Liver (tissue), 9 donors: Measurements from ENCODE around the gene LBH. TPM values are rescaled to one million over a fixed set of nuclear protein-coding genes. Genes with fewer than 3 reads are reported as not detected.

Experiments used
- DNase-seq: peaks from one replicate; pipeline ENCODE4 v3.0.0-alpha.2; 2017; ENCODE audit warnings: low spot score
- H3K27ac ChIP-seq, 2 donors: one replicate each; pipeline ENCODE4 v1.7.0; 2013; ENCODE audit warnings: inconsistent platforms in 2 of 2, low read length in 2 of 2, control low read depth in 1 of 2, low read depth in 1 of 2, mild to moderate bottlenecking in 1 of 2
- H3K27me3 ChIP-seq, 4 donors: one replicate each; pipeline versions ENCODE4 v1.6.1 to v1.7.0; 2013; ENCODE audit warnings: low read length in 3 of 4, inconsistent platforms in 1 of 4, mild to moderate bottlenecking in 1 of 4, moderate library complexity in 1 of 4; ENCODE audit not compliant: control insufficient read depth in 4 of 4, insufficient read depth in 4 of 4
- H3K36me3 ChIP-seq, 4 donors: one replicate each; pipeline versions ENCODE4 v1.6.1 to v1.7.0; 2013; ENCODE audit warnings: low read length in 3 of 4, mild to moderate bottlenecking in 3 of 4, low read depth in 1 of 4, moderate library complexity in 1 of 4; ENCODE audit not compliant: control insufficient read depth in 4 of 4, insufficient read depth in 3 of 4
- H3K4me1 ChIP-seq, 4 donors: one replicate each; pipeline versions ENCODE4 v1.6.1 to v1.7.0; 2013; ENCODE audit warnings: low read length in 3 of 4, mild to moderate bottlenecking in 3 of 4, moderate library complexity in 1 of 4; ENCODE audit not compliant: control insufficient read depth in 4 of 4, insufficient read depth in 4 of 4
- H3K4me3 ChIP-seq, 3 donors: one replicate each; pipeline versions ENCODE4 v1.6.1 to v1.7.0; 2013; ENCODE audit warnings: low read length in 3 of 3, control low read depth in 1 of 3, low read depth in 1 of 3, mild to moderate bottlenecking in 1 of 3
- H3K9ac ChIP-seq, 2 donors: one replicate each; pipeline ENCODE4 v1.7.0; 2013; ENCODE audit warnings: low read length in 2 of 2, mild to moderate bottlenecking in 2 of 2, moderate library complexity in 2 of 2, control low read depth in 1 of 2, low read depth in 1 of 2
- H3K9me3 ChIP-seq, 4 donors: one replicate each; pipeline versions ENCODE4 v1.6.1 to v1.7.0; 2013; ENCODE audit warnings: low read length in 3 of 4; ENCODE audit not compliant: control insufficient read depth in 4 of 4
- CTCF ChIP-seq: fragments of 150-350 bp; IDR thresholded peaks from 2 replicates; pipeline ENCODE4 v1.5.1; 2017; ENCODE audit warnings: improper control_type of control experiment, low read depth, low read length; ENCODE audit not compliant: missing input control
- EGR1 ChIP-seq, 2 donors: IDR thresholded peaks; 2 replicates each; pipeline ENCODE4 v1.6.1; 2016 to 2018; ENCODE audit warnings: antibody characterized with exemption in 2 of 2, low read depth in 2 of 2
- FOXA1 ChIP-seq: IDR thresholded peaks from 2 replicates; pipeline ENCODE4 v1.6.1; 2016; ENCODE audit warnings: antibody characterized with exemption
- FOXA2 ChIP-seq: IDR thresholded peaks from 2 replicates; pipeline ENCODE4 v1.6.1; 2016; ENCODE audit warnings: antibody characterized with exemption
- HNF4A ChIP-seq, 2 donors: conservative IDR thresholded peaks; 2 replicates each; pipeline ENCODE4 v1.6.1; 2016; ENCODE audit warnings: antibody characterized with exemption in 2 of 2, mild to moderate bottlenecking in 2 of 2
- HNF4G ChIP-seq: IDR thresholded peaks from 2 replicates; pipeline ENCODE4 v1.6.1; 2016; ENCODE audit warnings: antibody characterized with exemption
- NR2F2 ChIP-seq: IDR thresholded peaks from 2 replicates; pipeline ENCODE4 v1.6.1; 2016; ENCODE audit warnings: antibody characterized with exemption
- RAD21 ChIP-seq, 2 donors: IDR thresholded peaks; 2 replicates each; pipeline ENCODE4 v1.6.1; 2016; ENCODE audit warnings: antibody characterized with exemption in 2 of 2, mild to moderate bottlenecking in 2 of 2
- SP1 ChIP-seq: IDR thresholded peaks from 2 replicates; pipeline ENCODE4 v1.6.1; 2018; ENCODE audit warnings: antibody characterized with exemption, mild to moderate bottlenecking
- TAF1 ChIP-seq: conservative IDR thresholded peaks from 2 replicates; pipeline ENCODE4 v1.6.1; 2016; ENCODE audit warnings: antibody characterized with exemption, mild to moderate bottlenecking
- YY1 ChIP-seq: IDR thresholded peaks from 2 replicates; pipeline ENCODE4 v1.6.1; 2016; ENCODE audit warnings: antibody characterized with exemption, mild to moderate bottlenecking
- WGBS: extraction: QIAGEN DNeasy Blood & Tissue Kit; methylation state at CpG from one replicate; pipeline ENCODE4 v1.1.7; 2013; 5-methylcytosine and 5-hydroxymethylcytosine counted together
- polyA plus RNA-seq, 2 donors: library from polyadenylated mRNA; stranded (reverse) in 1 of 2; unstranded in 1 of 2; fragments of 200-250 nt in 1 of 2; fragments of >200 nt in 1 of 2; fragmentation: Nextera tagmentation in 1 of 2; extraction: Ambion mirVana in 1 of 2; gene quantifications; one replicate each; pipeline versions ENCODE4 v1.2.1 to v1.2.3, GENCODE V29; 2013 to 2015
- total RNA-seq, 2 donors: library from RNA; depleted of rRNA; stranded (reverse); fragments of >200 nt; gene quantifications; one replicate each; pipeline ENCODE4 v1.2.3, GENCODE V29; 2014
- TF ChIP-seq, protein P1 (sequence below): IDR thresholded peaks from 2 replicates; pipeline ENCODE4 v1.6.1; 2016; ENCODE audit warnings: antibody characterized with exemption, mild to moderate bottlenecking
- TF ChIP-seq, protein P2 (sequence below): IDR thresholded peaks from 2 replicates; pipeline ENCODE4 v1.6.1; 2016; ENCODE audit warnings: antibody characterized with exemption
- donor health status: healthy.
- donor health status: healthy.
- donor health status: healthy.
- donor health status: healthy.
- donor health status: healthy.

Gene LBH
- total and polyA plus RNA-seq, 4 donors = 4.1 to 50.8 (median 9.1) TPM

DNA sequence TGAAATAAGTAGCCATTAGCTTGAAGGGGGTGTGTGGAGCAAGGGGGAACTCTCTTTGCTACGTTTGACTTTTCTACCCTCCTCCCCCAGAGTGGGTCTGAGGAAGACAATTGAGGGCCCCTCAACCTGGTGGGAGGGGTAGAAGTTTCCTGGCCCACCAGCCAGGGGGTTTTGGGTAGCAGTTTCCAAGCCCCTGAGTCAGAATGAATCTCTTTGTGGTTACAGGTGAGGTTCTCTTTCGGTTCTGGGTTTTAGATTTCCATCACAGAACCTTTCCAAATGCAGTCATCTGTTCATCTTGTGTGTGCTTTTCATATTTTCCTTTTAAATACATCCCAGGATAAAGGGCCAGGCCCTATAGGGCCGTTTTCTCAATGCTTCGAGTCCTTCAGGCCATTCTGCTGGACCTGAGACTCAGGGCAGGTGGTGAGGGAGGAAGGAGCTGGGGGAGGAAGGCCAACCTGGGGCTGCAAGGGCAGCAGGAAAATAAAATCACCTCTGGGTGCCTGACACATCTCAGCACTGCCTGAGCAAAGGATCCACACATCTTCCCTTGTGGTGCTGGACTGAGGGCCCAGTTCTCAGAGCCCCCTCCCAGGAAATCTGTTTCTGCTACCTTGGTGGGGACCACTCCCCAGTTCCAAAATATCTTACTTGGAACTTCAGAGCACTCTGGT is 4.7 kb downstream of the LBH start:
- no peaks in the 10 kb centered on the region for H3K36me3 ChIP-seq
- H3K4me3 ChIP-seq = no peak overlapping the region
- H3K27ac ChIP-seq = no peak overlapping the region
- no peak for DNase-seq
- peaks cover 0 to 4% (median 0%) of the 10 kb centered on the region in 4 donors for H3K27me3 ChIP-seq
- H3K9me3 ChIP-seq = no peaks in the 10 kb centered on the region
- peaks cover 5 to 32% (median 12%) of the 10 kb centered on the region in 4 donors for H3K4me1 ChIP-seq
- 70% methylated on average over 4 of the region's 4 CpGs for WGBS
- TF ChIP-seq, protein P1, sequence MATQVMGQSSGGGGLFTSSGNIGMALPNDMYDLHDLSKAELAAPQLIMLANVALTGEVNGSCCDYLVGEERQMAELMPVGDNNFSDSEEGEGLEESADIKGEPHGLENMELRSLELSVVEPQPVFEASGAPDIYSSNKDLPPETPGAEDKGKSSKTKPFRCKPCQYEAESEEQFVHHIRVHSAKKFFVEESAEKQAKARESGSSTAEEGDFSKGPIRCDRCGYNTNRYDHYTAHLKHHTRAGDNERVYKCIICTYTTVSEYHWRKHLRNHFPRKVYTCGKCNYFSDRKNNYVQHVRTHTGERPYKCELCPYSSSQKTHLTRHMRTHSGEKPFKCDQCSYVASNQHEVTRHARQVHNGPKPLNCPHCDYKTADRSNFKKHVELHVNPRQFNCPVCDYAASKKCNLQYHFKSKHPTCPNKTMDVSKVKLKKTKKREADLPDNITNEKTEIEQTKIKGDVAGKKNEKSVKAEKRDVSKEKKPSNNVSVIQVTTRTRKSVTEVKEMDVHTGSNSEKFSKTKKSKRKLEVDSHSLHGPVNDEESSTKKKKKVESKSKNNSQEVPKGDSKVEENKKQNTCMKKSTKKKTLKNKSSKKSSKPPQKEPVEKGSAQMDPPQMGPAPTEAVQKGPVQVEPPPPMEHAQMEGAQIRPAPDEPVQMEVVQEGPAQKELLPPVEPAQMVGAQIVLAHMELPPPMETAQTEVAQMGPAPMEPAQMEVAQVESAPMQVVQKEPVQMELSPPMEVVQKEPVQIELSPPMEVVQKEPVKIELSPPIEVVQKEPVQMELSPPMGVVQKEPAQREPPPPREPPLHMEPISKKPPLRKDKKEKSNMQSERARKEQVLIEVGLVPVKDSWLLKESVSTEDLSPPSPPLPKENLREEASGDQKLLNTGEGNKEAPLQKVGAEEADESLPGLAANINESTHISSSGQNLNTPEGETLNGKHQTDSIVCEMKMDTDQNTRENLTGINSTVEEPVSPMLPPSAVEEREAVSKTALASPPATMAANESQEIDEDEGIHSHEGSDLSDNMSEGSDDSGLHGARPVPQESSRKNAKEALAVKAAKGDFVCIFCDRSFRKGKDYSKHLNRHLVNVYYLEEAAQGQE = no peak
- TF ChIP-seq RAD21 (IDR thresholded peaks at IDR 0.05) (no peak), NR2F2 (no peak), TAF1 (no peak), FOXA2 (no peak)
- no peak overlapping the region for H3K9ac ChIP-seq

DNA sequence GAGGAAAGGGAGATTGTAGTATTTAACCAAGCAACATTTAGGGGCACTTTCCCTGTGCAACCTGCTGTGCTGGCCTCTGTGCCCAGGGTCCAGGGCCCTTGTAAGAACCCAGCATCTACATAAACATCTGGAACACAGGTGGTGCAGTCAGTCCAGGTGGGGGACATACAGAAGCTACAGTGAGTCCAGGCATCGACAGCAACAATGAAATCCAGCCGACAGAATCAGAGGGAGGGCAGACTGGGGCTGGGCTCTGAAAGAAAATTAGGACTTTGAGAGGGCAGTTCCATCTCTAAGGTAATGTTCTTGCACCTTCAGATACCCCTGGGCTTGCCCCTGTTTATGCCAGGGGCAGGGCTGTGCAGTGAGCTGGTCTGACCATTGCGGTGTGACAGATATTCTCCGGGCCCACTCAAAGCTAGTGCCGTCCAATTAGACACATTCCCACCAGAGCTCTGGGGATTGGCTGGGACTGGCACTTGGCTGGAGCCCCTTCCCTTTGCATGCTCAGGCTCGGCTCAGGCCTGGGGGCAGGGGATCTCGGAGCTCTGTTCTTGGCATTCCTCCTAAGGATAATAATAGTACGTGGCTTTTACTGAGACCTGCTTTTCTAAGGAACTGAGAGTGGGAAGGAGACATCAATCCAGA is 5.4 kb downstream of the LBH start:
- TF ChIP-seq HNF4A (conservative IDR thresholded peaks at IDR 0.05) = no peak
- no peak for TF ChIP-seq CTCF
- TF ChIP-seq YY1 = no peak
- TF ChIP-seq HNF4G = no peak
- TF ChIP-seq, protein P2, sequence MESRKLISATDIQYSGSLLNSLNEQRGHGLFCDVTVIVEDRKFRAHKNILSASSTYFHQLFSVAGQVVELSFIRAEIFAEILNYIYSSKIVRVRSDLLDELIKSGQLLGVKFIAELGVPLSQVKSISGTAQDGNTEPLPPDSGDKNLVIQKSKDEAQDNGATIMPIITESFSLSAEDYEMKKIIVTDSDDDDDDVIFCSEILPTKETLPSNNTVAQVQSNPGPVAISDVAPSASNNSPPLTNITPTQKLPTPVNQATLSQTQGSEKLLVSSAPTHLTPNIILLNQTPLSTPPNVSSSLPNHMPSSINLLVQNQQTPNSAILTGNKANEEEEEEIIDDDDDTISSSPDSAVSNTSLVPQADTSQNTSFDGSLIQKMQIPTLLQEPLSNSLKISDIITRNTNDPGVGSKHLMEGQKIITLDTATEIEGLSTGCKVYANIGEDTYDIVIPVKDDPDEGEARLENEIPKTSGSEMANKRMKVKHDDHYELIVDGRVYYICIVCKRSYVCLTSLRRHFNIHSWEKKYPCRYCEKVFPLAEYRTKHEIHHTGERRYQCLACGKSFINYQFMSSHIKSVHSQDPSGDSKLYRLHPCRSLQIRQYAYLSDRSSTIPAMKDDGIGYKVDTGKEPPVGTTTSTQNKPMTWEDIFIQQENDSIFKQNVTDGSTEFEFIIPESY = no peak
- no peak for TF ChIP-seq SP1
- TF ChIP-seq FOXA1 = no peak
- no peak for TF ChIP-seq FOXA2
- TF ChIP-seq, protein P1 = no peak
- TF ChIP-seq EGR1 (IDR thresholded peaks at IDR 0.05; ENCODE audit: low read depth in 2 of 2) = no peak
- TF ChIP-seq TAF1 = no peak
- peaks cover 0 to 4% (median 0%) of the 10 kb centered on the region in 4 donors for H3K27me3 ChIP-seq
- no peak overlapping the region for H3K27ac ChIP-seq
- no peak overlapping the region for H3K4me3 ChIP-seq
- no peaks in the 10 kb centered on the region for H3K36me3 ChIP-seq
- H3K4me1 ChIP-seq = peaks cover 3 to 25% (median 10%) of the 10 kb centered on the region in 4 donors
- DNase-seq = no peak
- WGBS = 80% methylated on average over 8 of the region's 8 CpGs
- H3K9me3 ChIP-seq = no peaks in the 10 kb centered on the region
- no peak overlapping the region for H3K9ac ChIP-seq
